T47D (cell line): ENCODE data around the gene MS4A6A.
"Not testable (repeated sequence)": the region's sequence is repeated elsewhere in the genome, so short reads cannot be mapped to it uniquely, and the experiment has no call there.

ENCODE experiments used
- DNase-seq, 2 experiments: peaks; one replicate each; pipeline versions ENCODE4 v3.0.0 to v3.0.0-alpha.2; 2011 to 2012; ENCODE audit warnings: low read depth in 1 of 2, low spot score in 1 of 2
- JUND ChIP-seq: IDR thresholded peaks from 2 replicates; pipeline ENCODE4 v1.6.1; 2012; ENCODE audit warnings: low read depth
- in situ Hi-C: cut with HindIII; loops from 2 replicates; pipeline ENCODE4 v1.10.0; 2016; ENCODE audit warnings: low sequenced_read_pairs, low pct_unique_long_range_greater_than_20kb

The MS4A6A gene

GRCh38 chr11:60195923-60196368, 13.1 kb upstream of the MS4A6A start:
- no peak for DNase-seq
- TF ChIP-seq JUND = no peak
- in situ Hi-C loops = no loop called here

DNA sequence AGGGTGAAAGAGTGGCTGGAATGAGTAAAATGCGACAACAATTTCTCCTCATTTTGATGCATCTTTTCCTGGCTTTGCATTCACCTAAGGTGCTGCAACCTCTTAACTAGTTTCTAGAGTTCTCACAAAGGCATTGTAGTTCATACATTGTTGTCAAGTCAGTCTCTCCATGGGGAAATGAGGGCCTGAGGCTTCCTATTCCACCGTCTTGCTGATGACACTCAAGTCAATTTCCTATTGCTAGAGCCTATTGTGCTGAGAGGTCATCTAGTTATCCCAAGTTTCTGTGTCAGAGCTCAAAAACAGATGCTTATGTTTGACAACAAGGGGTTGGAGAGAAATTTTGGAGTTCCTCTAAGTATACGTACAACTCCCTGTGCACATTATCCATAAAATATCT, 11.6 kb upstream of the MS4A6A start:
- no peak for DNase-seq
- TF ChIP-seq JUND = no peak
- in situ Hi-C loops = no loop called here

- peak; percentile 41 to 83 for DNase-seq
- in situ Hi-C loops = no loop called here
- TF ChIP-seq JUND = no peak
Observed at GRCh38 chr11:60193687-60194433, 11.0 kb upstream of the MS4A6A start.

DNA sequence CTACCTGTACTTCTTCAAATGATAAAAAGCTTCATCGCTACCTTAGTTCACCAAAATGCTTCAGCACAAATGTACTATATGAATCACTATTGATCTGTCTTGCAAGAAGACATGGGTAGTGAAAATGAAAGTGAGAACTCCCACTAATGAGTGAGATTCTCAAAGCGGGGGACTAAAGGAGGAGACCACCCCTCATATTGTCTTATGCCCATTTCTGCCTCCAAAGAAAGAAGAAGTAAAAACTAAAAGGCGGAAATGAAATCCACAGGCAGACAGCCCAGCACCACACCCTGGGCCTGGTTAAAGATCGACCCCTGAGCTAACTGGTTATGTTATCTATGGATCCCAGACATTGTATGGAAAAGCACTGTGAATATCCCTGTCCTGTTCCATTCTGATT, 9.7 kb upstream of the MS4A6A start:
- DNase-seq, in situ Hi-C loops: not testable (repeated sequence)

DNA sequence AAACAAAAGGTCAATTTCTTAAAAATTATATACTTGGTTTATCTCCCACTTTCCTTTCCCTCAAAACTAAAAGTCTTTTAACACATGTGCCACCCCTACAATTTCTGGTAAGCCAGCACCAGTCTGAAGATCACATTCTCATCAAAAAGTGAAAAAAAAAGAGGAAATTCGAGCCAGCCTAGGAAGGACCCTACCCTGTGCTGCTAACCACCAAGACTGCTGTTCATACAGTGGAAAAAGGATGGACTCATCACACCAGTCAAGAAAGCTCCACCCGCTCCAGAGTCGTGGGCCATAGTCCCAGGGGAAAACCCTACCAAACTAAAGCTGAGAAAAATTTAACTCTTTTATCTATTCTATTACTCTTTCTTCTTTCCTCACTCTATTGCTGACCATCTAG, 5.6 kb upstream of the MS4A6A start:
- DNase-seq, in situ Hi-C loops: not testable (repeated sequence)

DNA sequence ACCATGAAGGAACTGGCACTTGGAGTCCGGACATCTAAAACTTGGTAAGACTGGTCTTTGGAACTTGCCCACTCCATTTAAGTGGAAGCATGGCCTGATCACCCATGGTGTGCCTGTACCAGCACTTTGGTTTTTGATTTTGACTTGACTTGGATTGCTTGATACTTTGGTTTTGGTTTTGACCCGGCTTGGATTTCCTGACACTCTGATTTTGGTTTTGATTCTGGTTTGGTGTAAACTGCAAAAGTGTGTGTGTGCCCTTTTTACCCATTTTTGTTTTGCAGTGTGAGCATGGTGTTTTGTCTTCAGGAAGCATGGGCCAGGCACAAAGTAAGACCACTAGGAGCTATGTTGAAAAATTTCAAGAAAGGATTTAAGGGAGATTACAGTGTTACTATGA, 3.2 kb upstream of the MS4A6A start:
- DNase-seq, in situ Hi-C loops: not testable (repeated sequence)

- in situ Hi-C loops = not testable (repeated sequence)
Observed at GRCh38 chr11:60185512-60185827, 2.6 kb upstream of the MS4A6A start.

DNA sequence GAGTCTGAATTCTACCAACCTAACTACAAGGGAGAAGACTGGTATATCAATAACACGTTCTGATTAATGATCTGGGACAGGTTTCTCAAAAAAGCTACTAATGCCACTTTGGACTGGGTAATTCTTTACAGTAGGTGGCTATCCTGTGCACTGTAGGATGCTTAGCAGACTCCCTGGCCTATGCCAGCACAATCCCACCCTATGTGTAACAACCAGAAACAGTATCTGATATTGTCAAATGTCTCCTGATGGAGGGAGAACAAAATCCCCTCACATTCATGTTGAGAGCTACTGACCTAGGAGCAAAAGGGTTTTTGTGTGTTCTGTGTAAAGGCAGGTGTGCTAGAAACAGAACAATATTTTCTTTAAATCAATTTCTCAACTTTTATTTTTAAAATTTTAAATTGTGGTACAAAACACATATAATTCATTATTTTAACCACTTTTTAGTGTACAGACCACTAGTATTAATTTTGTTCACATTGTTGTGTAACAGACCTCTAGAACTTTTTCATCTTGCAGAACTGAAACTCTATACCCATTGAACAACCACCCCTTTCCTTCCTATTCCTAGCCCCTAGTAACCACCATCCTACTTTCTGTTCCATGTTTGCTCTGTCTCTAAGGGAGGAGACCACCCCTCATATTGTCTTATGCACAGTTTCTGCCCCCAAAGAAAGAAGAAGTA, 2.1 kb upstream of the MS4A6A start:
- in situ Hi-C loops = no loop called here
- DNase-seq = no peak
- TF ChIP-seq JUND = no peak

More at GRCh38 chr11:60185512-60185827, 2.6 kb upstream of the MS4A6A start:
- DNase-seq = not testable (repeated sequence)

- in situ Hi-C loops = no loop called here
- DNase-seq = no peak
Observed at GRCh38 chr11:60183591-60184205, 815 bp upstream of the MS4A6A start.

GRCh38 chr11:60175860-60176275, 7.0 kb downstream of the MS4A6A start:
- TF ChIP-seq JUND = no peak
- DNase-seq = no peak
- in situ Hi-C loops = no loop called here

More at GRCh38 chr11:60183591-60184205, 815 bp upstream of the MS4A6A start:
- TF ChIP-seq JUND = no peak

DNA sequence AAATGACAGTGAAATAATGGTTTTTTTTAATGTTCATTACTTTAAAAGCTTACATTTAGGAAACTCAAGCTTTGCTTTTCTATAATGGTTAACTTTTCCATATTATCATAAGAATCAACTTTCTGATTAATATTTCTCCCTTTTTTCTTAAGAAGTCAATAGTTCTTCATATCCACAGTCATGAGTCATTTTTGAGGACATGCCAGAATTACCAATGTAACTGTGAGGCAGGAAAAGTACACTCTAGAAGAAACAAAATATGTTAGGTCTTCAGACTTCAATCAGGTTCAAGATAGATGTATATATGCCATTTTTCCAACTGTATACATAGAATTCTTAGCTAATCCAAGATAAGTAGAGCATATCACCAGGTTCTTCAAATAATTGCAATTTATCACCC, 10.9 kb downstream of the MS4A6A start:
- DNase-seq = no peak
- in situ Hi-C loops = no loop called here
- no peak for TF ChIP-seq JUND

GRCh38 chr11:60170566-60170965, 12.3 kb downstream of the MS4A6A start:
- in situ Hi-C loops = no loop called here
- no peak for DNase-seq
- no peak for TF ChIP-seq JUND

DNA sequence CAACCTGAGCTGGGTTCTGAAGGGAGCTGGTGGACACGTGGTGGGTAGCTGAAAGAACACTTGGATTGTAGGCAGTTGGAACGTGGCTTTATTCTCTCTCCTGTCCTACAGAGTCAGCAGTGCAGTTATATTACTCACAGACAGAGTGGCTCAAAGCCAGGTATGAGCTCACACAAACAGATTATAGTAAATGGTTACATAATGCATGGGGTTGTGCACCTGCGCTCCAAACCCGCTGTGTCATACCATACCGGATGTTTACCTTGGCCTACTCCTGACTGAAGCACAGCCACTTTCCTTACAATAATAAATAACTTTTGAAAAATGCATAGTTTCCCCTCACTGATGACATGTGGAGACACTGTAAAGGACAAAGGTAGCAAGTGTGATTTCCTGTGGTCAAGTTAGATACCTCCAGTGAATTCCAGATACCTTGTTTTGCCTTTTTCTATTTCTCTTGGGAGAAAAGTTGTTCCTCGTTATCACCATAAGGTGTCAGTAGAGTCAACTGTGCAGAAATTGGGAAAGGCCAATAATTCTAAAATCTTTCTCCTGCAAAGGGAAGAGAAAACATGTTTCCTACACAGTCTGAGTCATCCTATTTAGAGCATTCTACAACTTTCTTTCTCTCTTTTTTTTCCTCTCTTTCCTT, 13.5 kb downstream of the MS4A6A start:
- in situ Hi-C loops = no loop called here
- DNase-seq = peak in 1 of 2 experiments; percentile 65
- TF ChIP-seq JUND = no peak
